ENCODE results near the gene CHRM2.

Gene CHRM2

GRCh38 chr7:137045573-137045972 lies 177.1 kb downstream of the CHRM2 start:
- TF ChIP-seq, protein P1, sequence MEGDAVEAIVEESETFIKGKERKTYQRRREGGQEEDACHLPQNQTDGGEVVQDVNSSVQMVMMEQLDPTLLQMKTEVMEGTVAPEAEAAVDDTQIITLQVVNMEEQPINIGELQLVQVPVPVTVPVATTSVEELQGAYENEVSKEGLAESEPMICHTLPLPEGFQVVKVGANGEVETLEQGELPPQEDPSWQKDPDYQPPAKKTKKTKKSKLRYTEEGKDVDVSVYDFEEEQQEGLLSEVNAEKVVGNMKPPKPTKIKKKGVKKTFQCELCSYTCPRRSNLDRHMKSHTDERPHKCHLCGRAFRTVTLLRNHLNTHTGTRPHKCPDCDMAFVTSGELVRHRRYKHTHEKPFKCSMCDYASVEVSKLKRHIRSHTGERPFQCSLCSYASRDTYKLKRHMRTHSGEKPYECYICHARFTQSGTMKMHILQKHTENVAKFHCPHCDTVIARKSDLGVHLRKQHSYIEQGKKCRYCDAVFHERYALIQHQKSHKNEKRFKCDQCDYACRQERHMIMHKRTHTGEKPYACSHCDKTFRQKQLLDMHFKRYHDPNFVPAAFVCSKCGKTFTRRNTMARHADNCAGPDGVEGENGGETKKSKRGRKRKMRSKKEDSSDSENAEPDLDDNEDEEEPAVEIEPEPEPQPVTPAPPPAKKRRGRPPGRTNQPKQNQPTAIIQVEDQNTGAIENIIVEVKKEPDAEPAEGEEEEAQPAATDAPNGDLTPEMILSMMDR (IDR thresholded peaks at IDR 0.05; ENCODE audit: insufficient read depth, low read length, poor library complexity, severe bottlenecking): no peak
- Histone ChIP-seq H3K27me3 (replicated peaks; ENCODE audit: control insufficient read depth, insufficient read depth, low read length) (no peaks in the 10 kb centered on the region), H3K4me3 (replicated peaks; ENCODE audit: low read depth, low read length) (no peak overlapping the region), H3K36me3 (ENCODE audit: control insufficient read depth, insufficient read depth, low read length) (no peaks in the 10 kb centered on the region)
- DNase-seq (ENCODE audit: extremely low read depth, insufficient read length): no peak

GRCh38 chr7:137069249-137069963 lies 201.0 kb downstream of the CHRM2 start:
- no peak for DNase-seq (ENCODE audit: extremely low read depth, insufficient read length)
- no peak overlapping the region for H3K4me3 ChIP-seq (replicated peaks; ENCODE audit: low read depth, low read length)
- no peaks in the 10 kb centered on the region for H3K36me3 ChIP-seq (ENCODE audit: control insufficient read depth, insufficient read depth, low read length)
- TF ChIP-seq, protein P1 (IDR thresholded peaks at IDR 0.05; ENCODE audit: insufficient read depth, low read length, poor library complexity, severe bottlenecking): no peak
- no peaks in the 10 kb centered on the region for H3K27me3 ChIP-seq (replicated peaks; ENCODE audit: control insufficient read depth, insufficient read depth, low read length)

Data from GM06990 (cell line).